Skeletal muscle satellite cell (primary cell): ENCODE data around the gene HPD.
"Not testable (repeated sequence)": the region's sequence is repeated elsewhere in the genome, so short reads cannot be mapped to it uniquely, and the experiment has no call there.

ENCODE experiments used
- H3K27me3 ChIP-seq: 2 replicates; pipeline ENCODE4 v1.7.0; 2013; ENCODE audit warnings: low read length; ENCODE audit not compliant: control insufficient read depth, insufficient read depth
- H3K36me3 ChIP-seq: 2 replicates; pipeline ENCODE4 v1.7.0; 2013; ENCODE audit warnings: mild to moderate bottlenecking, control low read depth, low read length; ENCODE audit not compliant: insufficient read depth
- H3K4me1 ChIP-seq: 2 replicates; pipeline ENCODE4 v1.7.0; 2013; ENCODE audit warnings: low read length; ENCODE audit not compliant: control insufficient read depth, insufficient read depth
- H3K4me2 ChIP-seq: 2 replicates; pipeline ENCODE4 v1.7.0; 2013; ENCODE audit warnings: mild to moderate bottlenecking, low read length
- H3K4me3 ChIP-seq: 2 replicates; pipeline ENCODE4 v1.7.0; 2013; ENCODE audit warnings: low read length
- H3K9ac ChIP-seq: 2 replicates; pipeline ENCODE4 v1.7.0; 2013; ENCODE audit warnings: mild to moderate bottlenecking, low read depth, low read length, moderate library complexity
- H3K9me3 ChIP-seq: replicated peaks from 2 replicates; pipeline ENCODE4 v1.7.0; 2013; ENCODE audit warnings: mild to moderate bottlenecking, control low read depth, low read length

Gene HPD

DNA sequence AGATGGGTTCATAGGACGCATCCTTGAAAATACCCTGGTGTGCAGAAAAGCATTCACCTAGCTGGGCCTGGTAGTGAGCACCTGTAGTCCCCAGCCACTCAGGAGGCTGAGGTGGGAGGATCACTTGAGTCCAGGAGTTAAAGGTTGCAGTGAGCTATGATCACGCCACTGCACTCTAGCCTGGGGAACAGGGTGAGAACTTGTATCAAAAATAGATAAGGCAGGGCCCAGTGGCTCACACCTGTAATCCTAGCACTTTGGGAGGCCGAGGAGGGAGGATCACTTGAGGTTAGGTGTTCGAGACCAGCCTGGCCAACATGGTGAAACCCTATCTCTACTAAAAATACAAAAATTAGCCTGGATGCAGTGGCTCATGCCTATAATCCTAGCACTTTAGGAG is 2.0 kb upstream of the HPD start:
- H3K4me1 ChIP-seq: peaks cover 24% of the 10 kb centered on the region
- H3K4me3 ChIP-seq, H3K9ac ChIP-seq: not testable (repeated sequence)

DNA sequence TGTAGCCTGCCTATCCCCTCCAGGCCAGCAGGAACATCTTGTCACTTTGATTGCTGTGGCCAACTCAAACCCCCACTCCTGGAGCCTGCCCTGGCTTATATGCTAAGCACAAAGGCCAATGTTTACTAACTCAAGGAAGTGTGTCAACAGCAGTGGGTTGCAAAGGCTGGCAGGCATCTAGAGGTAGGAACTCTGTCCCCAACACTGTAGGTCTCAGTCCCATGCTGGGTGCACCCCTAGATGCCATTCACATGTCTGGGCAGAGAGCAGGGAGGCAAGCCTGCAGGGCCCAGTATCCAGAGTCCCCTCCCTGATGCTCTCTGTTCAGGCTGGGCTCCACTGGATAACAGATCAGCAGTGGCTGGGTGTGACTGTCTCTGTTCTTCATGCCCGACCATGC is 1.6 kb upstream of the HPD start:
- Histone ChIP-seq H3K4me1 (peaks cover 24% of the 10 kb centered on the region), H3K36me3 (no peaks in the 10 kb centered on the region), H3K9ac (no peak overlapping the region), H3K4me2 (no peak overlapping the region), H3K9me3 (no peaks in the 10 kb centered on the region), H3K4me3 (no peak overlapping the region), H3K27me3 (no peaks in the 10 kb centered on the region)

More for the DNA sequence above, 2.0 kb upstream of the HPD start:
- H3K36me3 ChIP-seq, H3K27me3 ChIP-seq, H3K4me2 ChIP-seq, H3K9me3 ChIP-seq: not testable (repeated sequence)

DNA sequence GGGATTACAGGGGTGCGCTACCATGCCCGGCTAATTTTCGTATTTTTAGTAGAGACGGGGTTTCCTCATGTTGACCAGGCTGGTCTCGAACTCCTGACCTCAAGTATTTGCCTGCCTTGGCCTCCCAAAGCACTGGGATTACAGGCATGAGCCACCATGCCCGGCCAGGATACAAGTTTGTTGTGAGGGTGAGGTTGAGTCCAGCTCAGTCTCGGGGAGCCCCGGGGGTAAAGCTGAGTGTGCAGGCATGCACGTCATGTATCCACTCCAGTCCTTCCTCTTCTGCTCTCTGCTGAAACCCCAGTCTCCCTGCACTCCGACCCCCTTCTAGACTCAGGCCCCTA is 369 bp downstream of the HPD start:
- Histone ChIP-seq H3K9ac (peak overlapping the region; percentile 47), H3K4me2 (no peak overlapping the region), H3K36me3 (no peaks in the 10 kb centered on the region), H3K4me1 (peaks cover 24% of the 10 kb centered on the region), H3K27me3 (no peaks in the 10 kb centered on the region), H3K9me3 (no peaks in the 10 kb centered on the region), H3K4me3 (no peak overlapping the region)

DNA sequence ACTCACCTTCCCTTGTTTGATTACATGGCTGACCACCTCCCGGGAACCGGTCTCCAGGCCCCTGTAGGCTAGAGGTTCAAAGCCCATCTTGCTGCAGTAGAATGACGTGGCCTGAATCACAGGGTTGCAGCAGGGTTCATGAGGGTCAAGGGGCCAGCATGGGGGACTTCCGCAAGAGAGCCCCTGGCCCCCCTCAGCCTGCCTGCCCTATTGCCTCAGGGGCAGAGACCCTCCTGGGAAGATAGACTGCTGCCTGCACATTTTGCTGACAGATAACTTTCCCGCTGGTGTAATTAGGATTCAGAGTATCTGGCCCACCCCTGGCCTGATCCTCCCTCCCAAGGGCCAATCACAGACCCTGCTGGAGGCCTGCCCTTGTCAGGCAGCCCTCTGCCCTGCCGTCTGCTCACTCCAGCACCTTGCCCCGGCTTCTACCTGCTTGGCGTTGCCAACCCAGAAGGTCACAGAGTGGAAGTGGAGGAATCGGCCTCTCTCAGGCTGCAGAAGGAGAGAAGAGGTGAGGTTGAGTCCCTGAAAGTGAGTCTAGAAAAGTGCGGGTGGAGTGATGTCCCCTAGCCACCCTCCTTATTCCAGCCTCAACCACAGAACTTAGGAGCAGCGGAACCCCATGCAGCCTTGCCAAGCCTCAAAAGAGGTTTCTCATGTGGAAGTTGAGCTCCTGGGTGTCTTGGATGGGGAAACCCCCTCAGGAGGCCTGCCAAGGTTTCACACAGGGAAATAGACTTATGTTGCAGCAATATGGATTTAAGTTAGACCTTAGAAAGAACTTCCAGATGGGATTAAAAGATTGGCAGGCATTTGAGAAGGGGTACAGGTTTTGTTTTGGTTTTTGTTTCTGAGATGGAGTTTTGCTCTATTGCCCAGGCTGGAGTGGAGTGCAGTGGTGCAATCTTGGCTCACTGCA is 1.1 kb downstream of the HPD start:
- no peaks in the 10 kb centered on the region for H3K27me3 ChIP-seq
- no peak overlapping the region for H3K4me3 ChIP-seq
- H3K4me1 ChIP-seq: peaks cover 24% of the 10 kb centered on the region
- H3K9me3 ChIP-seq: no peaks in the 10 kb centered on the region
- H3K36me3 ChIP-seq: no peaks in the 10 kb centered on the region
- no peak overlapping the region for H3K4me2 ChIP-seq
- H3K9ac ChIP-seq: no peak overlapping the region

DNA sequence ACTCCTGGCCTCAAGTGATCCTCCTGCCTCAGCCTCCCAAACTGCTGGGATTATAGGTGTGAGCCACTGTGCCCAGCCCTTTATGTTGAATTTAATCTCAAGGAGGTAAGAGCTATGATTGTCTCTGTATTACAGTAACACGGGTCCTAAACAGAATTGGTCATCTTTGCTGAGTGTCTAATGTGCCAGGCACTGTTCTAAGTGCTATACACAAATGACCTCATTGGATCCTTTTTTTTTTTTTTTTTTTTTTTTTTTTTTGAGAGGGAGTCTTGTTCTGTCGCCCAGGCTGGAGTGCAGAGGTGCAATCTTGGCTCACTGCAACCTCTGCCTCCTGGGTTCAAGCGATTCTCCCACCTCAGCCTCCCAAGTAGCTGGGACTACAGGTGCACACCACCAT is 6.3 kb downstream of the HPD start:
- not testable (repeated sequence) for H3K9me3 ChIP-seq, H3K9ac ChIP-seq, H3K4me3 ChIP-seq, H3K36me3 ChIP-seq, H3K4me1 ChIP-seq, H3K27me3 ChIP-seq, H3K4me2 ChIP-seq

DNA sequence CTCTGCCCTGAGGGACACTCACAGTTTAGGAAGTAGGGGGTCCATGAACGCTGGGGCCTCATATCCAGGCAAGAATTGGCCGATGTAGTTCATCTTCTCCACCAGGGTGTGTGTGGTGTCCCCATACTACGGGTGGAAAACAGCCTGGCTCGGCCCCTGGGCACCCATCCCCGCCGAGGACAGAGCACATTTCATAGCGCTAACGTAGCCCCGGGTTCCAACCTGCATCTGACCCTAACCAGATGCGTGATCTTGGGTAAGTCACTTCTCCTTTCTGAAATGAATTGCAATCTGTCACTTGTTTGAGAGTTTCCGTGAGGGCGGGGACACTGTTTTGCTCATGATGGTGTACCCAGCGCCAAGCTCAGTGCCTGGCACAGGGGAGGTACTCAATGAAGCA is 9.0 kb downstream of the HPD start:
- Histone ChIP-seq H3K4me1 (no peaks in the 10 kb centered on the region), H3K27me3 (no peaks in the 10 kb centered on the region), H3K4me3 (no peak overlapping the region), H3K36me3 (no peaks in the 10 kb centered on the region), H3K9ac (no peak overlapping the region), H3K9me3 (no peaks in the 10 kb centered on the region), H3K4me2 (no peak overlapping the region)

DNA sequence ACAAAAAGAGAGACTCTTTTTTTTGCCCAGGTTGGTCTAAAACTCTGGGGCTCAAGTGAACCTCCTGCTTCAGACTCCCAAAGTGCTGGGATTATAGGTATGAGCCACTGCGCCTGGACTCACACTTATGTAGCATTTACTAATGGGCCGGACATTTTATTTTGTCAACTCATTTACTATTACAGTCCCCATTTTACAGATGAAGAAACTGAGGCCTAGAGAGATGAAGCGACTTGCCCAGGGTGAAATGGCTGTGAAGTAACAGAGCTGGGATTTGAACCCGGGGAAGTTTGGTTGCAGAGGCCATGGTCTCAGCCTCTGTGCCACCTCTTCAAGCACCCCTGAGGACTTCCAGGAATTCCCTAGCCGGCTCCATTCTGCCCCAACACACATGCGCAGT is 9.4 kb downstream of the HPD start:
- Histone ChIP-seq H3K4me2 (no peak overlapping the region), H3K36me3 (no peaks in the 10 kb centered on the region), H3K27me3 (no peaks in the 10 kb centered on the region), H3K9me3 (no peaks in the 10 kb centered on the region), H3K4me1 (no peaks in the 10 kb centered on the region), H3K4me3 (no peak overlapping the region), H3K9ac (no peak overlapping the region)

DNA sequence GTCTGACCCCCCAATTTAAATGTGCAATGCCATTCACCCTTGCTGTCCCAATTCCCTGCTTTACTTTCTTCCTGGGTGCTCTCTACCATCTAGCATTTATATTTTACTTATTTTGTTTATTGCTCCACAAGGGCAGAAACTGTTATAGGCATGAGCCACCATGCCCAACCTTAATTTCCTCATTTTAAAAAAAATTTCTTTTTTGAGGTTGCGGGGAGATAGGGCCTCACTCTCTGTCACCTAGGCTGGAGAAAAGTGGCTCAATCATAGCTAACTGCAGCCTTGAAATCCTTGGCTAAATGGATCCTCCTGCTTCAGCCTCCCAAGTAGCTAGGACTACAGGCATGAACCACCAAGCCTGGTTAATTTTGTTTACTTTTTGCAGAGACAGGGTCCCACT is 13.0 kb downstream of the HPD start:
- H3K36me3 ChIP-seq: no peaks in the 10 kb centered on the region
- no peak overlapping the region for H3K9ac ChIP-seq
- H3K4me1 ChIP-seq: no peaks in the 10 kb centered on the region
- H3K9me3 ChIP-seq: no peaks in the 10 kb centered on the region
- no peaks in the 10 kb centered on the region for H3K27me3 ChIP-seq
- H3K4me3 ChIP-seq: no peak overlapping the region
- H3K4me2 ChIP-seq: no peak overlapping the region

DNA sequence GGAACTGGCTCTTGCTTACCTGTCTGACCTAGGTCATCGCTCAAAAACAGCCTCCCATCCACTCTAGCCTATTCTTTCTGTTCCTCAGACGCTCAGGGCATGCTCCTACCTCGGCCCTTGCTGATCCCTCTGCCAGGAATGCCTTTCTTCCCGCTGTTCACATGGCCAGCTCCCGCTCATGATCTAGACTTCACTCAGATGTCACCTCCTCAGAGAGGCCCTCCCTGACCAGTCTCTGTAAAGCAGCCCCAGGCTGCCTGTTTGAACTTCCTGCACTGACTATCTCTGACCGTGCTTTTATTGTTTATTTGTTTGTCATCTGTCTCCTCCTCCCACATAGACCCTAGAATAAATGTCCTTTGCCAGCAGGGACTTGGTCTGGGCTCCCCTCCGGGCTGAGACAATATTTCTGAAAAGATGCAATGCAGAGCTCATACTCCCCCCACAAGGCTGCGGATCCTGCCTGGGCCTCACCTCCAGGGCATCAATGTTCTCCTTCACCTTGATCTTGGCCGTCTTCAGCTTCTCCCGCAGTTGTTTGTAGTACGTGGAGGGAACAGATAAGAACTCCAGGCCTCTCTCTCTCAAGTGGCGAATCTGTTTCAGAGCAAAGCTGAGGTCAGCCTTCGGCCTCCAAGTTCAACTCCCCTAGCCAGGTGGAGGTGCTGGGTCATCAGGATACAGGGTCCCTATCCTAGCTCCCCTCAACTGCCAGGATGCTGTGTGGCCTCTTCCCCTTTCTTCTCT is 15.2 kb downstream of the HPD start:
- Histone ChIP-seq H3K4me2 (no peak overlapping the region), H3K9me3 (no peaks in the 10 kb centered on the region), H3K9ac (no peak overlapping the region), H3K4me1 (peaks cover 10% of the 10 kb centered on the region), H3K36me3 (no peaks in the 10 kb centered on the region), H3K4me3 (no peak overlapping the region), H3K27me3 (no peaks in the 10 kb centered on the region)

DNA sequence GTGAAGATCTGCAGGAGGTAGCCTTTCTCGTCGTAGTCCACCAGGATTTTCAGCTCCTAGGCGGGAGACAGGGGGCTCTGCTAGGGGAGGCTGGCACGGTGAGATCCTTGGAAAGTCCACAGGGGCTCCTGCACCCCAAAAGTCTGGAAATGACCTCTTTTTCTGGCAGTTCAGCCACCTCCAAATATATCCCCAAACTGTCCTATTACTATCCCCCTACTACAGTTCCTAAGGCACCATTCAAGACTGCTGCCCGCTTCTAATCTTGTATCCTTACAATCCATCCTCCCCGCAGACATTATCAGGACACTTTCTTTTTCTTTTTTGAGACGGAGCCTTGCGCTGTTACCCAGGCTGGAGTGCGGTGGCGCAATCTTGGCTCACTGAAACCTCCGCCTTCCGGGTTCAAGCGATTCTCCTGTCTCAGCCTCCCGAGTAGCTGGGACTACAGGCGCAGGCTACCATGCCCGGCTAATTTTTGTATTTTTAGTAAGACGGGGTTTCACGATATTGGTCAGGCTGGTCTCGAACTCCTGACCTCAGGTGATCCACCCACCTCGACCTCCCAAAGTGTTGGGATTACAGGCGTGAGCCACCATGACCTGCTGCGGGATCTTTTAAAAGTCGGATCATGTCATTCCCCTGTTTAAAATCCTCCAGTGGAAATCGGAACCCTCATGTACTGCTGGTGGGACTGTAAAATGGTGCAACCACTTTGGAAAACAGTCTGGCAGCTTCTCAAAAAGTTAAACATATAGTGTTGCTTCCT is 18.5 kb downstream of the HPD start:
- Histone ChIP-seq H3K9me3 (no peaks in the 10 kb centered on the region), H3K4me2 (peak overlapping the region; percentile 99), H3K4me3 (peak overlapping the region; percentile 88), H3K4me1 (peaks cover 10% of the 10 kb centered on the region), H3K36me3 (no peaks in the 10 kb centered on the region), H3K27me3 (no peaks in the 10 kb centered on the region), H3K9ac (peak overlapping the region; percentile 80)

DNA sequence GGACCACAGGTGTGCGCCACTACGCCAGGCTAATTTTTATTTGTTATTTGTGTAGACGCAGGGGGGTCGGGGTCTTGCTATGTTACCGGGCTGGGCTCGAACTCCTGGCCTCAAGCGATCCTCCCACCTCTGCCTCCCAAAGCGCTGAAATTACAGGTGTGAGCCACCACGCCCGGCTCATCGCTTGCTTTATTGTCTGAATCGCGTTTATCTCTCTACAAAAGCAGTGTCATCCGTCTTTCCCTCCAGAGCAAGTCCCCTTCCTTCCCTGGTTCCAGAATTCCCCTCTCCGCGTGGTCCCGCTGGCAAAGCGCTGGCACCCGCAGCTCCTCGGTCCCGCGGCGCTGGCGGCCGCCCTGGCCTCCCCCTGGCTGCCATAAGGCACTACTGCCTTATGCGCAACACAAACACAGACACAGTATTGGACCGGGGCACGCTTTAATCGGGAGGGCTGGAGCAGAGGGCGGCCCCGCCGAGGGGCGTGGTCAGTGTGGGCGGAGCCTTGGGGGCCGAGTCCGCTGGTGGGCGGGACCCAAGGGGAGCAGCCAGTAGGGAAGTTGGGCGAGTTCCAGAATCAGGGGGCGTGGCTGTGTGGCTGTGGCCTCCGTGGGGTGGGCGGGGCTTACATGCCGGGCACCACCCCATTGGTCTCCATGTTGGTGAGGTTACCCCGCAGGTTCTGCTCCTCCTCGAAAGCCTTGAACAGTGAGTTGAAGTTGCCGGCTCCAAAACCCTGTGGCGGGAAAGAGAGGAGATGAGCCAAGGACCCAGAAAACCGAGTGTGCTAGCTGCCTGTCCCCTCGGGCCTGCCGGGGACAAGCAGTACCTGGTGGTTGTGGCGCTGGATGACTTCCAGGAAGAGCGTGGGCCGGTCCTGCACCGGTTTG is 19.3 kb downstream of the HPD start:
- Histone ChIP-seq H3K27me3 (no peaks in the 10 kb centered on the region), H3K9me3 (no peaks in the 10 kb centered on the region), H3K4me1 (peaks cover 10% of the 10 kb centered on the region), H3K9ac (peak overlapping the region; percentile 80), H3K4me3 (peak overlapping the region; percentile 88), H3K4me2 (peak overlapping the region; percentile 99), H3K36me3 (no peaks in the 10 kb centered on the region)
